Mesendoderm (in vitro differentiated cells): ENCODE data around the gene ERBB4.

Source experiments
- DNase-seq: peaks from one replicate; pipeline ENCODE4 v3.0.0; 2013
- H2AK5ac ChIP-seq: 2 replicates; pipeline ENCODE4 v1.6.1; 2013; ENCODE audit warnings: low read length, inconsistent platforms
- H2BK120ac ChIP-seq: 2 replicates; pipeline ENCODE4 v1.6.1; 2013; ENCODE audit warnings: low read depth, mild to moderate bottlenecking, low read length, moderate library complexity, mixed read lengths
- H2BK15ac ChIP-seq: replicated peaks from 2 replicates; pipeline ENCODE4 v1.6.1; 2013; ENCODE audit warnings: low read depth, mild to moderate bottlenecking, moderate library complexity
- H2BK5ac ChIP-seq: 2 replicates; pipeline ENCODE4 v1.6.1; 2013; ENCODE audit warnings: low read length, inconsistent platforms
- H3K18ac ChIP-seq: 2 replicates; pipeline ENCODE4 v1.6.1; 2013; ENCODE audit warnings: mild to moderate bottlenecking, low read length, mixed read lengths
- H3K23ac ChIP-seq: one replicate; pipeline ENCODE4 v1.6.1; 2013; ENCODE audit warnings: low read length
- H3K27ac ChIP-seq: 2 replicates; pipeline ENCODE4 v1.5.1; 2013; ENCODE audit warnings: low read depth, mild to moderate bottlenecking, inconsistent platforms, low read length, moderate library complexity
- H3K27me3 ChIP-seq: 2 replicates; pipeline ENCODE4 v1.6.1; 2013; ENCODE audit warnings: low read length, control low read depth, mild to moderate bottlenecking, inconsistent platforms; ENCODE audit not compliant: insufficient read depth, poor library complexity
- H3K36me3 ChIP-seq: 2 replicates; pipeline ENCODE4 v1.6.1; 2013; ENCODE audit warnings: low read length, inconsistent platforms; ENCODE audit not compliant: control insufficient read depth, insufficient read depth
- H3K4ac ChIP-seq: one replicate; pipeline ENCODE4 v1.6.1; 2013; ENCODE audit warnings: low read depth, mild to moderate bottlenecking, low read length, moderate library complexity
- H3K4me1 ChIP-seq: 2 replicates; pipeline ENCODE4 v1.6.1; 2013; ENCODE audit warnings: low read depth, low read length, inconsistent platforms; ENCODE audit not compliant: control insufficient read depth
- H3K4me2 ChIP-seq: 2 replicates; pipeline ENCODE4 v1.6.1; 2013; ENCODE audit warnings: low read length
- H3K4me3 ChIP-seq: 2 replicates; pipeline ENCODE4 v1.5.1; 2013; ENCODE audit warnings: mild to moderate bottlenecking, low read length
- H3K56ac ChIP-seq: one replicate; pipeline ENCODE4 v1.6.1; 2013; ENCODE audit warnings: low read length
- H3K79me1 ChIP-seq: 2 replicates; pipeline ENCODE4 v1.6.1; 2013; ENCODE audit warnings: low read length, inconsistent platforms
- H3K79me2 ChIP-seq: 2 replicates; pipeline ENCODE4 v1.6.1; 2013; ENCODE audit warnings: mild to moderate bottlenecking, low read length; ENCODE audit not compliant: control insufficient read depth, insufficient read depth
- H3K9ac ChIP-seq: 2 replicates; pipeline ENCODE4 v1.6.1; 2013; ENCODE audit warnings: low read length, inconsistent platforms
- H4K5ac ChIP-seq: one replicate; pipeline ENCODE4 v1.6.1; 2013; ENCODE audit warnings: low read length
- H4K8ac ChIP-seq: one replicate; pipeline ENCODE4 v1.6.1; 2013; ENCODE audit warnings: low read depth, mild to moderate bottlenecking, control low read depth, low read length, moderate library complexity
- whole genome bisulfite sequencing: extraction: QIAGEN DNeasy Blood & Tissue Kit; methylation state at CpG from one replicate; pipeline ENCODE4 v1.1.7; 2013; ENCODE audit warnings: low lambda C conversion rate, missing lambda C conversion rate; ENCODE audit not compliant: insufficient coverage; ENCODE audit errors: extremely low coverage; 5-methylcytosine and 5-hydroxymethylcytosine counted together

The ERBB4 gene

GRCh38 chr2:212276813-212277212 is 261.8 kb downstream of the ERBB4 start:
- no peak overlapping the region for H3K4me2 ChIP-seq
- H3K27me3 ChIP-seq: no peaks in the 10 kb centered on the region
- H2AK5ac ChIP-seq: no peak overlapping the region
- H3K27ac ChIP-seq: no peak overlapping the region
- no CpG with 5 or more reads among the region's 3 CpGs for WGBS
- no peak overlapping the region for H2BK5ac ChIP-seq
- no peak overlapping the region for H4K5ac ChIP-seq
- no peak overlapping the region for H3K4me3 ChIP-seq
- no peaks in the 10 kb centered on the region for H3K79me1 ChIP-seq
- no peak overlapping the region for H3K23ac ChIP-seq
- no peak overlapping the region for H3K56ac ChIP-seq
- no peak overlapping the region for H3K18ac ChIP-seq
- no peak overlapping the region for H2BK15ac ChIP-seq
- no peak overlapping the region for H3K4ac ChIP-seq
- DNase-seq: no peak
- H3K4me1 ChIP-seq: no peaks in the 10 kb centered on the region
- no peak overlapping the region for H2BK120ac ChIP-seq
- H3K9ac ChIP-seq: no peak overlapping the region
- H3K36me3 ChIP-seq: no peaks in the 10 kb centered on the region
- no peaks in the 10 kb centered on the region for H3K79me2 ChIP-seq
- no peak overlapping the region for H4K8ac ChIP-seq

- DNase-seq: no peak
- Histone ChIP-seq H3K18ac (no peak overlapping the region), H3K23ac (no peak overlapping the region), H3K4me3 (no peak overlapping the region), H3K4me2 (no peak overlapping the region), H2BK5ac (no peak overlapping the region), H3K4ac (no peak overlapping the region), H3K9ac (no peak overlapping the region), H3K79me1 (no peaks in the 10 kb centered on the region), H4K8ac (no peak overlapping the region), H2BK15ac (no peak overlapping the region), H3K27ac (no peak overlapping the region), H4K5ac (no peak overlapping the region), H3K36me3 (no peaks in the 10 kb centered on the region), H2BK120ac (no peak overlapping the region), H3K4me1 (no peaks in the 10 kb centered on the region), H3K56ac (no peak overlapping the region), H2AK5ac (no peak overlapping the region), H3K79me2 (no peaks in the 10 kb centered on the region), H3K27me3 (no peaks in the 10 kb centered on the region)
- WGBS: no CpG with 5 or more reads among the region's 2 CpGs
These were observed 264.4 kb downstream of the ERBB4 start for GRCh38 chr2:212274215-212274614.

GRCh38 chr2:212271583-212271982 is 267.0 kb downstream of the ERBB4 start:
- Histone ChIP-seq H2BK15ac (no peak overlapping the region), H2AK5ac (no peak overlapping the region), H3K79me2 (no peaks in the 10 kb centered on the region), H3K36me3 (no peaks in the 10 kb centered on the region), H3K79me1 (no peaks in the 10 kb centered on the region), H3K27ac (no peak overlapping the region), H2BK5ac (no peak overlapping the region), H3K4me2 (no peak overlapping the region), H3K18ac (no peak overlapping the region), H3K9ac (no peak overlapping the region), H3K56ac (no peak overlapping the region), H2BK120ac (no peak overlapping the region), H4K8ac (no peak overlapping the region), H3K23ac (no peak overlapping the region), H3K4me3 (no peak overlapping the region), H3K4ac (no peak overlapping the region), H3K27me3 (no peaks in the 10 kb centered on the region), H3K4me1 (no peaks in the 10 kb centered on the region), H4K5ac (no peak overlapping the region)
- DNase-seq: no peak
- no CpG with 5 or more reads among the region's 3 CpGs for WGBS

GRCh38 chr2:212269005-212269404 is 269.6 kb downstream of the ERBB4 start:
- H3K4me2 ChIP-seq: no peak overlapping the region
- H2BK15ac ChIP-seq: no peak overlapping the region
- no peak overlapping the region for H4K8ac ChIP-seq
- H3K4me1 ChIP-seq: no peaks in the 10 kb centered on the region
- no peaks in the 10 kb centered on the region for H3K79me2 ChIP-seq
- H3K4me3 ChIP-seq: no peak overlapping the region
- no peaks in the 10 kb centered on the region for H3K79me1 ChIP-seq
- no peak overlapping the region for H2BK5ac ChIP-seq
- no peaks in the 10 kb centered on the region for H3K36me3 ChIP-seq
- no peaks in the 10 kb centered on the region for H3K27me3 ChIP-seq
- no peak overlapping the region for H3K4ac ChIP-seq
- H4K5ac ChIP-seq: no peak overlapping the region
- no peak overlapping the region for H2BK120ac ChIP-seq
- H2AK5ac ChIP-seq: no peak overlapping the region
- H3K9ac ChIP-seq: no peak overlapping the region
- no CpG with 5 or more reads among the region's 1 CpG for WGBS
- no peak overlapping the region for H3K27ac ChIP-seq
- H3K56ac ChIP-seq: no peak overlapping the region
- H3K18ac ChIP-seq: no peak overlapping the region
- DNase-seq: no peak
- H3K23ac ChIP-seq: no peak overlapping the region

- Histone ChIP-seq H3K23ac (no peak overlapping the region), H3K36me3 (no peaks in the 10 kb centered on the region), H2AK5ac (no peak overlapping the region), H3K79me2 (no peaks in the 10 kb centered on the region), H4K8ac (no peak overlapping the region), H2BK15ac (no peak overlapping the region), H3K4me3 (no peak overlapping the region), H3K4me2 (no peak overlapping the region), H3K56ac (no peak overlapping the region), H3K27me3 (no peaks in the 10 kb centered on the region), H2BK120ac (no peak overlapping the region), H3K4ac (no peak overlapping the region), H4K5ac (no peak overlapping the region), H2BK5ac (no peak overlapping the region), H3K9ac (no peak overlapping the region), H3K79me1 (no peaks in the 10 kb centered on the region), H3K4me1 (no peaks in the 10 kb centered on the region), H3K18ac (no peak overlapping the region), H3K27ac (no peak overlapping the region)
- DNase-seq: no peak
- WGBS: no CpG with 5 or more reads among the region's 1 CpG
These were observed 272.3 kb downstream of the ERBB4 start for GRCh38 chr2:212266297-212266696.

- WGBS: no CpG with 5 or more reads among the region's 3 CpGs
- Histone ChIP-seq H3K27ac (no peak overlapping the region), H2BK120ac (no peak overlapping the region)
These were observed 272.8 kb downstream of the ERBB4 start for GRCh38 chr2:212265777-212266176.

More at GRCh38 chr2:212265777-212266176, 272.8 kb downstream of the ERBB4 start:
- Histone ChIP-seq H3K4me2 (no peak overlapping the region), H3K9ac (no peak overlapping the region), H3K4me3 (no peak overlapping the region), H3K23ac (no peak overlapping the region), H3K79me1 (no peaks in the 10 kb centered on the region), H3K27me3 (no peaks in the 10 kb centered on the region), H3K4me1 (no peaks in the 10 kb centered on the region), H3K18ac (no peak overlapping the region), H3K36me3 (no peaks in the 10 kb centered on the region), H2AK5ac (no peak overlapping the region), H4K8ac (no peak overlapping the region), H3K79me2 (no peaks in the 10 kb centered on the region), H4K5ac (no peak overlapping the region), H3K4ac (no peak overlapping the region), H2BK15ac (no peak overlapping the region), H2BK5ac (no peak overlapping the region), H3K56ac (no peak overlapping the region)
- DNase-seq: no peak
